Upper lobe of right lung (tissue), 1 donor: ENCODE data around the gene PDE6C. TPM values are rescaled to one million over a fixed set of nuclear protein-coding genes. Genes with fewer than 3 reads are reported as not detected.

Source experiments
- ATAC-seq: fragments of 200-7000 bp; cut with Tn5 transposase; one replicate; pipeline ENCODE4 v1.9.1; 2020; ENCODE audit warnings: mild to moderate bottlenecking, moderate library complexity
- DNase-seq: peaks from one replicate; pipeline ENCODE4 v3.0.0-alpha.2; 2020
- H3K27ac ChIP-seq: fragments of 200-600 bp; one replicate; pipeline ENCODE4 v1.8.0; 2022
- H3K27me3 ChIP-seq: fragments of 200-600 bp; one replicate; pipeline ENCODE4 v1.8.0; 2022; ENCODE audit warnings: mild to moderate bottlenecking
- H3K36me3 ChIP-seq: fragments of 200-600 bp; one replicate; pipeline ENCODE4 v1.8.0; 2022
- H3K4me1 ChIP-seq: fragments of 200-600 bp; one replicate; pipeline ENCODE4 v1.8.0; 2022
- H3K4me3 ChIP-seq: fragments of 200-600 bp; one replicate; pipeline ENCODE4 v1.8.0; 2022; ENCODE audit warnings: mild to moderate bottlenecking
- H3K9me3 ChIP-seq: fragments of 200-600 bp; one replicate; pipeline ENCODE4 v1.8.0; 2022
- CTCF ChIP-seq: fragments of 200-600 bp; IDR thresholded peaks from one replicate; pipeline ENCODE4 v1.8.0; 2022; ENCODE audit warnings: antibody characterized with exemption
- intact Hi-C: fragments of 100-400 bp; cut with DNase I; formaldehyde crosslinking; loops from one replicate; pipeline ENCODE4 v1.11.0; 2022
- total RNA-seq: library from RNA; stranded (reverse); fragmentation: NEBNext Ultra II Directional; extraction: Animal tissue kit (Norgen Biotek cat#: 25700); gene quantifications from one replicate; pipeline ENCODE4 v1.2.1, GENCODE V29; 2021
- donor health status: DM: no; HTN: yes; CAD: no; lungs with severe emphysema.

PDE6C gene
- total RNA-seq, 1 donor from 2014 or later, result not detected

DNA sequence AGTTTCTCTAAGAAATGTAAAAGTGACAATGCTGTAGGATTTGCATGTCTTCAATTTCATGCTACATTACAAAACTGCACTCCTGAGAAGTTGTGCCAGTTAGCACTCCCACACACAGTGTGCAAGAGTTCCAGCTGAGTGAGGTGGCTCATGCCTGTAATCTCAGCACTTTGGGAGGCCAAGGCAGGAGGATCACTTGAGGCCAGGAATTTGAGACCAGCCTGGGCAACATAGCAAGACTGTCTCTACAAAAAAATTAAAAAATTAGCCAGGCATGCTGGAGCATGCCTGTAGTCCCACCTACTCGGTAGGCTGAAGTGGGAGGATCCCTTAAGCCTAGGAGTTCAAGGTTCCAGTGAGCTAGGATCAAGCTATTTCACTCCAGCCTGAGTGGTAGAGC lies 45.4 kb downstream of the PDE6C start:
- Histone ChIP-seq H3K36me3 (no peaks in the 10 kb centered on the region), H3K9me3 (no peaks in the 10 kb centered on the region), H3K4me1 (no peaks in the 10 kb centered on the region), H3K4me3 (no peak overlapping the region), H3K27me3 (no peaks in the 10 kb centered on the region), H3K27ac (no peak overlapping the region)
- no peak for DNase-seq
- ATAC-seq, result no peak
- intact Hi-C loops, result no loop called here
- TF ChIP-seq CTCF, result no peak

DNA sequence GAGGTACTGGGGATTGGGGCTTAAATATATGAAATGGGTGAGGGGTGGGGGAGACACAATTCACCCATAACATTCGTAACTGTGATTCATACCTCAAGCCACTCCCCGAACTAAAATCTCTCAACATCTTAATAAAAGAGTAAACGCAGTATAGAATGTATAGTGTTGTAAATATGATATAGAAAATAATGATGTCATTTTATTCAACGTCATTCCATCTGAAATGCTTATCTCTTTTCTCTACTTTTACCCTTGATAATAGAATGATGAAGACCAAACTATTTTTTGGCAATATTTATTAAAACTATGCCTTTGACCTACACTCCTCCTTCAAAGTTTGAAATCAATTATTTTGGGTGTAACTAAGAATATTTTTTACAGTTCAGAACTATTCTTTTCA lies 53.7 kb downstream of the PDE6C start:
- Histone ChIP-seq H3K9me3 (no peaks in the 10 kb centered on the region), H3K27me3 (no peaks in the 10 kb centered on the region), H3K4me3 (no peak overlapping the region), H3K27ac (no peak overlapping the region), H3K36me3 (peaks cover 65% of the 10 kb centered on the region), H3K4me1 (no peaks in the 10 kb centered on the region)
- intact Hi-C loops, result no loop called here
- no peak for TF ChIP-seq CTCF
- ATAC-seq, result no peak
- no peak for DNase-seq

GRCh38 chr10:93667795-93668194 lies 55.5 kb downstream of the PDE6C start:
- H3K36me3 ChIP-seq, result peaks cover 69% of the 10 kb centered on the region
- no peak for ATAC-seq
- no peak for DNase-seq
- TF ChIP-seq CTCF, result no peak
- H3K27me3 ChIP-seq, result no peaks in the 10 kb centered on the region
- no peaks in the 10 kb centered on the region for H3K4me1 ChIP-seq
- intact Hi-C loops, result no loop called here
- H3K27ac ChIP-seq, result no peak overlapping the region
- no peak overlapping the region for H3K4me3 ChIP-seq
- no peaks in the 10 kb centered on the region for H3K9me3 ChIP-seq

- Histone ChIP-seq H3K4me1 (no peaks in the 10 kb centered on the region), H3K27ac (no peak overlapping the region), H3K9me3 (no peaks in the 10 kb centered on the region), H3K4me3 (no peak overlapping the region), H3K36me3 (peaks cover 84% of the 10 kb centered on the region), H3K27me3 (no peaks in the 10 kb centered on the region)
- ATAC-seq, result no peak
- no peak for DNase-seq
- TF ChIP-seq CTCF, result no peak
- intact Hi-C loops, result loop anchor here (10.0 kb wide), 1 partner anchor 116 kb away; no protein-coding TSS in a partner anchor
Observed at GRCh38 chr10:93670372-93670771, 58.0 kb downstream of the PDE6C start.

DNA sequence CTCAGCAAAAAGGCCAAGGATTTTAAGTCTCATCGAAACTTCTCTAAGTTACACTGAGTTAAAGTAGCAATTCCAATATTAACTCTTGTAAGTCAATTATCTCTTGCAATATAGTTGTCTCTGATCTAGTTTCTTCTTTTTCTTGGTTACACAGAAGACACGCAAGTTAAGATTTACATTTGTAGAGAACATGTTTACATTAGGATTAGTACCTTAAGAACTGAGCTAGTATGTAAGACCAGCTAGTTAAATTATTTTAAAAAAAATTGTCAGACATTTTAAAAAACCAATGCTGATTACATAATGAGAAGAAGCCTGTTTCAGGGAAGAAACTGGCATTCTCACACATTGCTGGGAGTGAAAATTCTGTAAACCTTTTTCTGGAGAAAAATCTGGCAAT lies 58.7 kb downstream of the PDE6C start:
- Histone ChIP-seq H3K27me3 (no peaks in the 10 kb centered on the region), H3K4me1 (no peaks in the 10 kb centered on the region), H3K36me3 (peaks cover 82% of the 10 kb centered on the region), H3K4me3 (no peak overlapping the region), H3K27ac (no peak overlapping the region), H3K9me3 (no peaks in the 10 kb centered on the region)
- no peak for TF ChIP-seq CTCF
- no peak for DNase-seq
- no peak for ATAC-seq
- intact Hi-C loops, result loop anchor here (10.0 kb wide), 1 partner anchor 116 kb away; no protein-coding TSS in a partner anchor
